Glutamatergic neuron (in vitro differentiated cells): ENCODE results near the gene COMMD10. TPM values are rescaled to one million over a fixed set of nuclear protein-coding genes. Genes with fewer than 3 reads are reported as not detected.
A peak's percentile ranks its signal among the peaks of the same experiment; 100 is the strongest.

ENCODE experiments used
- DNase-seq: peaks from one replicate; pipeline ENCODE4 v3.0.0; 2022
- H3K27ac Mint-ChIP-seq: one replicate; pipeline ENCODE4 v1.8.0; 2020; ENCODE audit warnings: mild to moderate bottlenecking, mixed read lengths, inconsistent platforms; ENCODE audit not compliant: unreplicated experiment
- H3K27me3 Mint-ChIP-seq: one replicate; pipeline ENCODE4 v1.8.0; 2020; ENCODE audit warnings: mild to moderate bottlenecking, moderate library complexity, mixed read lengths, inconsistent platforms; ENCODE audit not compliant: unreplicated experiment
- H3K36me3 Mint-ChIP-seq: one replicate; pipeline ENCODE4 v1.8.0; 2020; ENCODE audit warnings: mild to moderate bottlenecking, mixed read lengths, inconsistent platforms; ENCODE audit not compliant: unreplicated experiment
- H3K4me1 Mint-ChIP-seq: one replicate; pipeline ENCODE4 v1.8.0; 2020; ENCODE audit warnings: mild to moderate bottlenecking, low read depth, mixed read lengths, inconsistent platforms; ENCODE audit not compliant: unreplicated experiment
- H3K4me3 Mint-ChIP-seq: one replicate; pipeline ENCODE4 v1.8.0; 2020; ENCODE audit warnings: mild to moderate bottlenecking, mixed read lengths, inconsistent platforms; ENCODE audit not compliant: unreplicated experiment
- H3K9me3 Mint-ChIP-seq: one replicate; pipeline ENCODE4 v1.8.0; 2020; ENCODE audit warnings: mild to moderate bottlenecking, moderate library complexity, mixed read lengths, inconsistent platforms; ENCODE audit not compliant: unreplicated experiment
- total RNA-seq: library from RNA; stranded (reverse); fragmentation: NEBNext Ultra II Directional; extraction: Animal tissue kit (Norgen Biotek cat#: 25700); gene quantifications from one replicate; pipeline ENCODE4 v1.2.1, GENCODE V29; 2021; ENCODE audit not compliant: unreplicated experiment
- TF ChIP-seq, protein P1 (sequence below): fragments of 200-600 bp; sonication (generic); IDR thresholded peaks from one replicate; pipeline ENCODE4 v1.5.0; 2021; ENCODE audit not compliant: partially characterized antibody, unreplicated experiment

The COMMD10 gene
- total RNA-seq, 1 donor from 2014 or later: 22.9 TPM

DNA sequence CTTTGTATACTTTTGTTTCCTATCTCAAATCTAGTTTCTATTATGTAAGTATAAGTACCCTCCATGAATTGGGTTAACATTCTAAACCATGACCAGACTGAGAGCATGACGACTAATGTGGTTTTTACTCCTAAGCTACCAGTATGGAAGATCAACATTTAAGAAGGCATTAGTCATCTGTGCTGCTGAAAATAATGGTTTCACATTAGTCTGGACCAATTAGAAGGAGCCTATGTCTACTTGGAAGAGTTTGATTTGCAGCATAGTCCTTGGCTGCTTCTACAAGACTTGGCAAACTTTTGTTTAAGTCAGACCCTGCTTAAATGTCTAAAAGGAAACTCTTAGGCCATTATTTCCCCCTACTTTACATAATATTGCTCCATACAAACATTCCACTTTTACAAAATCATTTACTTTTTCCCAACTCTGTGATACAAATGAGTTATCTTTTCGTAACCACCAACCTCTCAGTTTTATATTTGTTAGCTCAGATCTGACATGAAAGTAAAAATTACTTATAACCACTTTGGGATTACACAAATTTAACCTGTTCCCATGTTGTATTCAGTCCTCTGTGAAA, 186.7 kb downstream of the COMMD10 start:
- DNase-seq: no peak
- TF ChIP-seq, protein P1, sequence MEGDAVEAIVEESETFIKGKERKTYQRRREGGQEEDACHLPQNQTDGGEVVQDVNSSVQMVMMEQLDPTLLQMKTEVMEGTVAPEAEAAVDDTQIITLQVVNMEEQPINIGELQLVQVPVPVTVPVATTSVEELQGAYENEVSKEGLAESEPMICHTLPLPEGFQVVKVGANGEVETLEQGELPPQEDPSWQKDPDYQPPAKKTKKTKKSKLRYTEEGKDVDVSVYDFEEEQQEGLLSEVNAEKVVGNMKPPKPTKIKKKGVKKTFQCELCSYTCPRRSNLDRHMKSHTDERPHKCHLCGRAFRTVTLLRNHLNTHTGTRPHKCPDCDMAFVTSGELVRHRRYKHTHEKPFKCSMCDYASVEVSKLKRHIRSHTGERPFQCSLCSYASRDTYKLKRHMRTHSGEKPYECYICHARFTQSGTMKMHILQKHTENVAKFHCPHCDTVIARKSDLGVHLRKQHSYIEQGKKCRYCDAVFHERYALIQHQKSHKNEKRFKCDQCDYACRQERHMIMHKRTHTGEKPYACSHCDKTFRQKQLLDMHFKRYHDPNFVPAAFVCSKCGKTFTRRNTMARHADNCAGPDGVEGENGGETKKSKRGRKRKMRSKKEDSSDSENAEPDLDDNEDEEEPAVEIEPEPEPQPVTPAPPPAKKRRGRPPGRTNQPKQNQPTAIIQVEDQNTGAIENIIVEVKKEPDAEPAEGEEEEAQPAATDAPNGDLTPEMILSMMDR: no peak
- peaks cover under 1% of the 10 kb centered on the region for H3K9me3 Mint-ChIP-seq
- no peak overlapping the region for H3K27ac Mint-ChIP-seq
- H3K4me3 Mint-ChIP-seq: no peak overlapping the region
- H3K36me3 Mint-ChIP-seq: peaks cover 15% of the 10 kb centered on the region
- no peaks in the 10 kb centered on the region for H3K4me1 Mint-ChIP-seq
- H3K27me3 Mint-ChIP-seq: no peaks in the 10 kb centered on the region

DNA sequence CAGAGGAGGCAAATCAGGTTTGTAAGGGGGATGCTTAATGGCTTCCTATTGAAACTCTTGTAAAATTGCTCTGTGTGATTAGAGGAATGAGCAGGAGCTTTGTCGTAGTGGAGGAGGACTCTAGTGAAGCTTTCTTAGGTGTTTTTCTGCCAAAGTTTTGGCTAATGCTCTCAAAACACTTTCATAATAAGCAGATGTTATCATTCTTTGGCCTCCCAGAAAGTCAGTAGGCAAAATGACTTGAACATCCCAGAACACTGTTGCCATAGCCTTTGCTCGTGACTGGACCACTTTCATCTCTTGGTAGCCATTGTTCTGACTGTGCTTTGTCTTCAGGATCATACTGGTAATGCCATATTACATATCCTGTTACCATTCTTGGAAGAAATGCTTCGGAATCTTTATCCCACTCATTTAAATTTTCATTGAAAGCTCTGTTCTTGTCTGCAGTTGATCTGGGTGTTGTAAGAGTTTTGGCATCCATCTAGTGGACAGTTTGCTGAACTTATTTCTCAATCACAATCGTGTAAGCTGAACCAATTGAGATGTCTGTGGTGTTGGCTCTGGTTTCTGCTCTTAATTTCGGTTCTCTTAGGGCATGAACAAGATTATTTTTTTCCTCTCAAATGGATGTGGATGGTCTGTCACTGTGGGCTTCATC, 187.6 kb downstream of the COMMD10 start:
- H3K9me3 Mint-ChIP-seq: peaks cover 1% of the 10 kb centered on the region
- no peak overlapping the region for H3K27ac Mint-ChIP-seq
- DNase-seq: no peak
- no peak overlapping the region for H3K4me3 Mint-ChIP-seq
- H3K27me3 Mint-ChIP-seq: no peaks in the 10 kb centered on the region
- H3K36me3 Mint-ChIP-seq: peaks cover 17% of the 10 kb centered on the region
- TF ChIP-seq, protein P1: peak; percentile 10
- H3K4me1 Mint-ChIP-seq: no peaks in the 10 kb centered on the region

GRCh38 chr5:116273448-116274242, 188.8 kb downstream of the COMMD10 start:
- no peak overlapping the region for H3K27ac Mint-ChIP-seq
- TF ChIP-seq, protein P1: no peak
- no peaks in the 10 kb centered on the region for H3K27me3 Mint-ChIP-seq
- no peaks in the 10 kb centered on the region for H3K4me1 Mint-ChIP-seq
- no peak for DNase-seq
- no peak overlapping the region for H3K4me3 Mint-ChIP-seq
- peaks cover 17% of the 10 kb centered on the region for H3K36me3 Mint-ChIP-seq
- peaks cover 1% of the 10 kb centered on the region for H3K9me3 Mint-ChIP-seq

- Mint-ChIP-seq H3K9me3 (peaks cover 1% of the 10 kb centered on the region), H3K4me1 (no peaks in the 10 kb centered on the region), H3K27me3 (no peaks in the 10 kb centered on the region), H3K4me3 (no peak overlapping the region), H3K36me3 (peaks cover 17% of the 10 kb centered on the region), H3K27ac (no peak overlapping the region)
- DNase-seq: no peak
- TF ChIP-seq, protein P1: no peak
Observed at GRCh38 chr5:116274251-116274650, 189.4 kb downstream of the COMMD10 start.
